ENCODE data around the gene PHAX.

GRCh38 chr5:126676195-126676624 is 75.5 kb downstream of the PHAX start:
- TF ChIP-seq SIN3A (IDR thresholded peaks at IDR 0.05; ENCODE audit: borderline replicate concordance, insufficient read depth, low read depth, low read length) (no peak), CTCF (IDR thresholded peaks at IDR 0.05) (peak; percentile 87), REST (IDR thresholded peaks at IDR 0.05; ENCODE audit: insufficient read depth in 1 of 2, low read depth in 2 of 2, low read length in 1 of 2) (no peak)
